DND-41 (cell line): ENCODE measurements around the gene TTLL12.

Experiments used
- ATAC-seq: fragments of 200-7000 bp; cut with Tn5 transposase; 3 replicates; pipeline ENCODE4 v1.9.1; 2021; ENCODE audit warnings: low read depth; ENCODE audit not compliant: insufficient read depth
- DNase-seq: peaks from one replicate; pipeline ENCODE4 v3.0.0-alpha.2; 2020
- H2AFZ ChIP-seq: 2 replicates; pipeline ENCODE4 v1.6.0; 2012; ENCODE audit warnings: low read depth, low read length
- H3K27ac ChIP-seq: 2 replicates; pipeline ENCODE4 v1.5.1; 2012; ENCODE audit warnings: low read length, inconsistent platforms
- H3K27me3 ChIP-seq: fragments of 200-600 bp; sonication (generic); 2 replicates; pipeline ENCODE4 v1.6.0; 2012; ENCODE audit warnings: low read length, mild to moderate bottlenecking, inconsistent platforms; ENCODE audit not compliant: insufficient read depth, poor library complexity
- H3K36me3 ChIP-seq: 2 replicates; pipeline ENCODE4 v1.5.1; 2012; ENCODE audit warnings: low read length, inconsistent platforms; ENCODE audit not compliant: insufficient read depth
- H3K4me1 ChIP-seq: 2 replicates; pipeline ENCODE4 v1.5.1; 2012; ENCODE audit warnings: mild to moderate bottlenecking, low read length; ENCODE audit not compliant: insufficient read depth
- H3K4me2 ChIP-seq: 2 replicates; pipeline ENCODE4 v1.6.0; 2012; ENCODE audit warnings: mild to moderate bottlenecking, moderate library complexity, low read length, inconsistent platforms; ENCODE audit not compliant: insufficient read depth
- H3K4me3 ChIP-seq, 2 experiments: fragments of 200-600 bp in 1 of 2; shearing (Covaris generic) in 1 of 2; 2 replicates each; pipeline ENCODE4 v1.5.1; 2012 to 2016; ENCODE audit warnings: inconsistent platforms in 2 of 2, low read length in 2 of 2, mild to moderate bottlenecking in 2 of 2, low read depth in 1 of 2, moderate library complexity in 1 of 2
- H3K79me2 ChIP-seq: 2 replicates; pipeline ENCODE4 v1.6.0; 2012; ENCODE audit warnings: low read length, inconsistent platforms; ENCODE audit not compliant: insufficient read depth
- H3K9ac ChIP-seq: 2 replicates; pipeline ENCODE4 v1.6.0; 2012; ENCODE audit warnings: low read depth, mild to moderate bottlenecking, inconsistent platforms, low read length, moderate library complexity
- H3K9me3 ChIP-seq: 2 replicates; pipeline ENCODE4 v1.5.1; 2012; ENCODE audit warnings: low read length, moderate library complexity, mild to moderate bottlenecking, inconsistent platforms; ENCODE audit not compliant: insufficient read depth, severe bottlenecking
- H4K20me1 ChIP-seq: 2 replicates; pipeline ENCODE4 v1.6.0; 2012; ENCODE audit warnings: low read length; ENCODE audit not compliant: insufficient read depth
- EZH2 ChIP-seq: IDR thresholded peaks from 3 replicates; pipeline ENCODE4 v1.6.1; 2012; ENCODE audit warnings: borderline replicate concordance, low read depth, mild to moderate bottlenecking, moderate library complexity, low read length, inconsistent platforms; ENCODE audit not compliant: severe bottlenecking
- TF ChIP-seq, protein P1 (sequence below): IDR thresholded peaks from 2 replicates; pipeline ENCODE4 v1.5.1; 2012; ENCODE audit warnings: borderline replicate concordance, low read length, moderate library complexity, mild to moderate bottlenecking; ENCODE audit not compliant: poor library complexity, severe bottlenecking; ENCODE audit errors: extremely low read depth

The TTLL12 gene

DNA sequence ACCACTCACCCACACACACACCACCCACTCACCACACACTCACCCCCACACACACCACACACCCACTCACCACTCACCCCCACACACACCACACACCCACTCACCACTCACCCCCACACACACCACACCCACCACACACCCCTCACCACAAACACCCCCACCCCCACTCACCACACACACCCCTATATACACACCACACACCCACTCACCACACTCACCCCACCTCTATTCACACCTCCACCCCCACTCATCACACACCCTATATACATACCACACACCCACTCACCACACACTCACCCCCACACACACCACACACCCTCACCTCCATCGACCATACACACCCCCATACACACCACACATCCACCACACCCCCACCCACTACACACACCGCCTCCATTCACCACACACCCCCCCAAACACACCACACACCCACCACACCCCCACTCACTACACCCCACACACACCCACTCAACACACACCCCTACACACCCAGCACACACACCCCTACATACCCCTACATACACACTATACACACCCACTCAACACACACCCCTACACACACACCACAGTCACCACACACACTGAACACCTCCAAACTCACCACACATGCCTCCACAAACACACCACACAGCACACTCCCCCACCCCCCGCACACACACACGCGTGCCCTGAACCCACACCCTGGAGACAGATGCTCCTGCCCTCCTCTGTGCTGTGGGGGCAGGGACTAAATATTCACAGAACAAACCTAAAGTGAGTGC, 19.0 kb upstream of the TTLL12 start:
- no peak overlapping the region for H3K9ac ChIP-seq
- no peaks in the 10 kb centered on the region for H3K4me1 ChIP-seq
- DNase-seq (no peak), ATAC-seq (no peak)
- no peak overlapping the region for H3K4me3 ChIP-seq
- no peak overlapping the region for H2AFZ ChIP-seq
- H3K79me2 ChIP-seq = no peaks in the 10 kb centered on the region
- H3K27ac ChIP-seq = no peak overlapping the region
- no peaks in the 10 kb centered on the region for H4K20me1 ChIP-seq
- TF ChIP-seq, protein P1, sequence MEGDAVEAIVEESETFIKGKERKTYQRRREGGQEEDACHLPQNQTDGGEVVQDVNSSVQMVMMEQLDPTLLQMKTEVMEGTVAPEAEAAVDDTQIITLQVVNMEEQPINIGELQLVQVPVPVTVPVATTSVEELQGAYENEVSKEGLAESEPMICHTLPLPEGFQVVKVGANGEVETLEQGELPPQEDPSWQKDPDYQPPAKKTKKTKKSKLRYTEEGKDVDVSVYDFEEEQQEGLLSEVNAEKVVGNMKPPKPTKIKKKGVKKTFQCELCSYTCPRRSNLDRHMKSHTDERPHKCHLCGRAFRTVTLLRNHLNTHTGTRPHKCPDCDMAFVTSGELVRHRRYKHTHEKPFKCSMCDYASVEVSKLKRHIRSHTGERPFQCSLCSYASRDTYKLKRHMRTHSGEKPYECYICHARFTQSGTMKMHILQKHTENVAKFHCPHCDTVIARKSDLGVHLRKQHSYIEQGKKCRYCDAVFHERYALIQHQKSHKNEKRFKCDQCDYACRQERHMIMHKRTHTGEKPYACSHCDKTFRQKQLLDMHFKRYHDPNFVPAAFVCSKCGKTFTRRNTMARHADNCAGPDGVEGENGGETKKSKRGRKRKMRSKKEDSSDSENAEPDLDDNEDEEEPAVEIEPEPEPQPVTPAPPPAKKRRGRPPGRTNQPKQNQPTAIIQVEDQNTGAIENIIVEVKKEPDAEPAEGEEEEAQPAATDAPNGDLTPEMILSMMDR = no peak
- no peak for TF ChIP-seq EZH2
- H3K36me3 ChIP-seq = no peaks in the 10 kb centered on the region
- no peaks in the 10 kb centered on the region for H3K9me3 ChIP-seq
- no peaks in the 10 kb centered on the region for H3K27me3 ChIP-seq
- no peak overlapping the region for H3K4me2 ChIP-seq

DNA sequence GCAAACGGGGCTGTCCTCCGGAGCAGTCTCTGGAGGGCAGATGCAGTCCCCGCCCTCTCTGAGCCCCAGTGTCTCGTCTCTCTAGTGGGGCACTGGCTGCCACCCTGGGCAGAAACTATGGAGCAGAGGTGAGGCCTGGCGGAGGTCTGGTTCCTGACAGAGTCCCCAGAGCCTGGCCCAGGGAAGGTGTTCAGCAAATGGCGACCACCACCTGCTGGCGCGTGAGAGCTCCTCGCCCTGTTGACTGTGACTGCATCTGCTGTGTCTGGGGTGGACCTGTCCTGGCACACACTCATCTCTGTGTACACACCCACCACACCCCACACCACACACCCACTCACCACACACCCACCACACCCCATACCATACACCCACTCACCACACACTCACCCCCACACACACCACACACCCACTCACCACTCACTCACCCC, 18.3 kb upstream of the TTLL12 start:
- H3K79me2 ChIP-seq = no peaks in the 10 kb centered on the region
- DNase-seq = no peak
- H3K27ac ChIP-seq = no peak overlapping the region
- TF ChIP-seq, protein P1 = no peak
- no peak overlapping the region for H3K4me2 ChIP-seq
- H2AFZ ChIP-seq = no peak overlapping the region
- H4K20me1 ChIP-seq = no peaks in the 10 kb centered on the region
- no peak overlapping the region for H3K4me3 ChIP-seq
- no peaks in the 10 kb centered on the region for H3K4me1 ChIP-seq
- H3K9me3 ChIP-seq = no peaks in the 10 kb centered on the region
- no peaks in the 10 kb centered on the region for H3K27me3 ChIP-seq
- no peak overlapping the region for H3K9ac ChIP-seq
- no peaks in the 10 kb centered on the region for H3K36me3 ChIP-seq
- ATAC-seq = no peak

- DNase-seq = no peak
- Histone ChIP-seq H3K9me3 (no peaks in the 10 kb centered on the region), H3K27ac (no peak overlapping the region), H3K9ac (no peak overlapping the region), H2AFZ (no peak overlapping the region), H3K27me3 (no peaks in the 10 kb centered on the region), H3K36me3 (no peaks in the 10 kb centered on the region), H3K4me3 (no peak overlapping the region), H3K4me2 (no peak overlapping the region), H3K4me1 (no peaks in the 10 kb centered on the region), H4K20me1 (no peaks in the 10 kb centered on the region), H3K79me2 (no peaks in the 10 kb centered on the region)
- TF ChIP-seq, protein P1 = no peak
- no peak for TF ChIP-seq EZH2
- ATAC-seq = no peak
Observed at GRCh38 chr22:43203471-43203981, 16.6 kb upstream of the TTLL12 start.
